NCI-H2227 (cell line): Measurements from ENCODE around the gene C9orf40.

Experiments used
- DNase-seq: peaks from one replicate; lab custom pipeline; 2025; ENCODE audit not compliant: unreplicated experiment; lab: John Stamatoyannopoulos, UW

C9orf40 gene, protein sequence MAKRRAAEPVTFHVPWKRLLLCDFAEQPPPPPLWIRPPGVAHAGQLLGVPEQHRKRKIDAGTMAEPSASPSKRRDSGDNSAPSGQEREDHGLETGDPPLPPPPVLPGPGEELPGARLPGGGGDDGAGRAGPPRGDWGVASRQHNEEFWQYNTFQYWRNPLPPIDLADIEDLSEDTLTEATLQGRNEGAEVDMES

DNA sequence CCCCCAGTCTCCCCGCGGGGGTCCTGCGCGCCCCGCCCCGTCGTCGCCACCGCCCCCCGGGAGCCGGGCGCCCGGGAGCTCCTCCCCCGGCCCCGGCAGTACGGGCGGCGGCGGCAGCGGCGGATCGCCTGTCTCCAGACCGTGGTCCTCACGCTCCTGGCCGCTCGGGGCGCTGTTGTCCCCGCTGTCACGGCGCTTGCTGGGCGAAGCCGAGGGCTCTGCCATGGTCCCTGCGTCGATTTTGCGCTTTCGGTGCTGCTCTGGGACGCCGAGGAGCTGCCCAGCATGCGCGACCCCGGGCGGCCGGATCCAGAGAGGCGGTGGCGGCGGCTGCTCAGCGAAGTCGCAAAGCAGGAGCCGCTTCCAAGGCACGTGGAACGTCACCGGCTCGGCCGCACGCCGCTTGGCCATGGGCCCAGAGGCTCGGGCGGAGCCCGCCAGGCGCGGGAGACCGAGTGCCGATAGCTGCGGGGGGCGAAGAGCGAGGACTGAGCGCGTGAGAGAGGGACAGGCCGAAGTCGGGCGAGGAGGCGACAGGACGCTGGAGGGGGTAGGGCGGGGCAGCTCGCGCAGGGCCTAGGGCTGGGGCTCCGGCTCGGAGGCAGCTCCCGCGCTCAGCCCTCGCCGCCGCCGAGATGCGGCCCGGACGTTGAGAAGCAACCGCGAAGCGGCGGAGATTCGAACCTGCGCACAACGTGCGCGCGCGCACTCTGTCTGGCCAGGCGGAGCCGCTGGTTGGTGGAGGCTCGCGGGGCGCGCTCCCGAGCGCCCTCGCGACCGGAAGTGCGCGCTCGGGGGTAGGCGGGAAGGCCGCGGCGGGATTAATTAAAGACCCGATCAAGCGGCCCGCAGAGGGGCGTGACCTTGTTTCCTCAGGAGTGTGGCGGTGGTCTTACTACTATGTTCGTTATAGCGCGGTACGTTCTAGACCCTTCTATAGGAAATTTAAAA lies at the start of gene C9orf40:
Gene C9orf40, minus strand, starts transcription at position 712 of the 951 bp plus-strand sequence. Its CDS starts 301 bp downstream, at position 411.
- DNase-seq: peak; percentile 91

DNA sequence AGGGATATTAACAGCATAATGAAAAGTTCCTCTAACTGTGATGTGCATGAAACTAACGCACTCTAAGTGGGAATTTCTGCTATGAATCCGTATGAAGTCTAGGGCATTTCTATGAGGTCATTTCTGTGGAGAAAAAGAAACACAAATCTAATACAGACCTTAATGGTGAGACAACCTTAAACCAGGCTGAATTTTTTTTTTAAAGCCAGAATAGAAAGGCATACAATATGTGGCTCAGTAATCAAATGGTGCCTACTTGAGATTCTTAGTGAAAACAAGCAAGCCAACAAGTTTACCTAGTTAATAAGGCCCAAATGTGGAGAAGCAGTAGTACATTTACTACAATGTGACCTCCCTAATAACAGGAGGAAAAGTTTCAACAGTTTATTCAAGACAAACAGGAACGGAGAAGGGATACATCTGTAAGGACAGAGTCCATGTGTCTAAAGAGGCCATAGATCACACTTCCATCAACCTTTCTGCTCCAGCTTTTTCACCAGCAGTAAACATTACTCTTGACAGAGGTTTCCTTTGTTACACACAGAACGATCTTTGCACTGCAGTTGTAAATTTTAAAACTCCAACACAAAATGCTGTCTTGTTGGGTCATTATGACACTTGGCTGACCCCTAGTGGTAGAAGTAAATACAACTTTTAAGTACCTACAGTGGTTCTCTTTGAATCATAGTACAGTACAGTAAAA lies 49.2 kb upstream of the C9orf40 start:
- peak; percentile 73 for DNase-seq

DNA sequence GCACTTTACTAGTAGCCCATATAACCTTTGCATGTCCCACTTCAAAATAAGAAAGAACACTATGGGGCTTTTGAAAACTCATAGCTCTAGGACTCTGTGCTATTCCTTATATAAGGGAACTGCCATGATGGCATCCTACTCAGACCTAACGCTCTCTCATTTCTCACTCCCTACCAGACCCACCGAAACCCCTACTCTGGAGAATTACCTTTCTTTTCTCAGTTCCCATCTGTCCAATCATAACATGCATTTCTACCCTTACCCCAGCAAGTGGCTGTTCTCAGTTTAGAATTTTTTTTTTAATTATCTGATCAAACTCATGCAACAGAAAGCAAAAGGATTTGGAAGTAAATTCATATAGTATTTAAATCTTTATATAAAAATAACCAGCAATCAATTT lies 48.1 kb upstream of the C9orf40 start:
- DNase-seq: no peak

DNA sequence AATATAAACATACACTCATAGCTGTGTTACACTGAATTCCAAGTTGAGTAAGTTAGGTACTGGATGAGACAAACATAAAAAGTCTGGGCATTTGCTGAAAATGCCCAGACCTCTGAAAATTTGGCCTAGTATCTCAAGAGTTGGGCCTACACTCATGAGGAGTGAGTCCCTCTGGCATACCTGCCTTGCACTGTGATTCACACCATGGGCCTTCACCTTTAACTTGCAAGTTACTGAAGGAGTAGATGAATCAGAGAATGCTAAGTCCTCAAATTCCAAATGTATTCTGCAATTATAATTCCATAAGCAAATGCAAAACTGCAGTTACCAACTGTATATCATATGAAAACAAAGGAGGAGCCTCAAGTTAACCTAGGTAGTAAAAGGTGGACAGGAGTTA lies 32.3 kb upstream of the C9orf40 start:
- DNase-seq: no peak

DNA sequence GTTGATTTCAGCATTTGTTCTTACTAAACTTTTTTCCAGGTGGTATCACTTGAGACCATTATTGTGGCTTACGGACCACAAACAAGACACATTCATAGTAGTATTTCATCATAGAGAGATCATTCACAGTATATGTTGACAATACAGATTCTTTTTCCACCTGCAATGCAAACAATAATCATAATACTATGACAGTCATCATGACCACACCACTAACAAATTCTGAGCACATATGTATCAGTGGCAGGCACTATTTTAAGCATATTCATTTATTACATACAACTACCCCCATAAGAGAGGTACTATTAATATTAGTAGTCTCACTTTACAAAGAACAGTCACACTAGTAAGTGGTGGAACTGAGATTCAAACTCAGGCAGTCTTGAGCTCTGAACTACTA lies 31.0 kb upstream of the C9orf40 start:
- DNase-seq: no peak

DNA sequence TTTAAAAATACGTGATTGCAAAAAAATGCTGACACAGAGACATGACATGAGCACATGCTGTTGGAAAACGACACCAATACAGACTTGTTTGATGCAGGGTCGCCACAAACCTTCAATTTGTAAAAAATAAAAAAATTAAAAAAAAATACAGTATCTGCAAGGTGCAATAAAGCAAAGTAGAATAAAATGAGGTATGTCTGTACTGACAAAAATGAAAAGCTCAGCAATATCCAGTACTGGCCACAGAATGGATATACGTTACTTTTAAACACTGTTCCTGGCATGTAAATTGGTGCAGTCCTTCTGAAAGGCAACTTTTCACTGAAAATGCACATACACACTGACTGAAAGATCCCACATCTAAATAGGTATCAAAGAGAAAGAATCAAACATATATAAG lies 27.1 kb upstream of the C9orf40 start:
- no peak for DNase-seq

DNA sequence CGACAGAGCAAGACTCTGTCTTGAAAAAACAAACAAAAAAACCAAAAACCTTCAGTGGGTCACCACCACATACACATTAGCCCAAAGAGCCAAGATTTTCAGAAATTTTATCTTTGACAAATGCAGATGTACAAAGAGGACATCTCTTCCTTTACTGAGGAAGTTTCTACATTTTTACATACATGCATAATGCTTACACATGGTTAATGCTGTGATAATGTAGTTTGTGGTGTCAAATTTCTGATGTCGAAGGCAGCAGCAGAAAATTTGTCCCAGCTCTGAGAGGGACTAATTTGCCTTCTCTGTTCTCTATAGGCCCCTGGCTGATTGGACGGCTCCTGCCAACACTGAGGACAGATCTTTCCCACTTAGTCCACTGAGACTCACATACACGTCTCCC lies 24.6 kb upstream of the C9orf40 start:
- DNase-seq: no peak

DNA sequence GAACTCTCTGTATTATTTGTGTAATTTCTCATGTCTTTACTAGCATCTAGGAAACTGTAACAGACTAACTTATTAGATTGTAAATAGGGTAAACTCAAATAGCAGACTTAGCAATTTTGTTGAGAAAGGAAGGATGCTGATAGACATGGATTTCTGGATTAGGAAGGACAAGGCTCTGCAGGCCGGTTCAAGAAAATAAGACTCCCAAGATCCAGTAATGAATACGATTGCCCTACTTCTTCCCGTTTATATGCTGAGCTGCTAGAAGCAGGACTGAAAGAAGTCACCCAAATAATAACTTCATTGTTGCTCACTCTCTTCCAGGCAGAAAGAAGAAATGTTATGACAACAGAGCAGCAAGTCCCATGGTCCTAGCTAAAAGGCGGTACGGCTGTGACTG lies 22.8 kb upstream of the C9orf40 start:
- no peak for DNase-seq

DNA sequence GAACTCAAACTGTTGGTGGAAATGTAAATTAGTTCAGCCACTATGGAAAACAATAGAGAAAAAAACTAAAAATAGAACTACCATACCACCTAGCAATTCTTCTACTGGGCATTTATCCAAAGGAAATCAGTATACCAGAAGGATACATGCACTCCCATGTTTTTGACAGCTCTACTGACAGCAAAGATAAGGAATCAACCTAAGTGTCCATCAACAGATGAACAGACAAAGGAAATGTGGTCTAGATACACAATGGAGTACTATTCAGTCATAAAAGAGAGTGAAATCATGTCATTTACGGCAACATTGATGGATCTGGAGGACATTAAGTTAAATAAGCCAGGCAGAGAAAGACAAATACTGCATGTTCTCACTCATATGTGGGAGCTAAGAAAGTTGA lies 21.8 kb upstream of the C9orf40 start:
- DNase-seq: no peak

DNA sequence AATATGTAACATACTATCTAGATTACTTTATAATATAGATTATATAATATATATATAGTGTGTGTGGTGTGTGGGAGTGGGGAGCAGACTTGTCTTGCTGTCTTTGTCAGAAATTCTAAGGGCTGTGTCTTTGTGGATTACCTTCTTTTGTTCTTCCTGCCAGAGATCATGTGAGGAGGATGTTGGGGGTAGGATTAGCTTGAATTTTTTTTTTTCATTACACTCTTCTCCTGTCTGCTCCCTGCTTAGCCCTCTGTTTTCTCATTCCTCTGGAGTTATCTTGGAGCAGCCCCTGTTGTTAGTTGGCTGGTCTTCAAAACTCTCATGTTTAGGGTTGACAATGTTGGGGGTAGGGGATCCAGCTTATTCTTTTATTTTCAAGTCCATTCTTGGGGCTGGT lies 21.0 kb upstream of the C9orf40 start:
- no peak for DNase-seq

DNA sequence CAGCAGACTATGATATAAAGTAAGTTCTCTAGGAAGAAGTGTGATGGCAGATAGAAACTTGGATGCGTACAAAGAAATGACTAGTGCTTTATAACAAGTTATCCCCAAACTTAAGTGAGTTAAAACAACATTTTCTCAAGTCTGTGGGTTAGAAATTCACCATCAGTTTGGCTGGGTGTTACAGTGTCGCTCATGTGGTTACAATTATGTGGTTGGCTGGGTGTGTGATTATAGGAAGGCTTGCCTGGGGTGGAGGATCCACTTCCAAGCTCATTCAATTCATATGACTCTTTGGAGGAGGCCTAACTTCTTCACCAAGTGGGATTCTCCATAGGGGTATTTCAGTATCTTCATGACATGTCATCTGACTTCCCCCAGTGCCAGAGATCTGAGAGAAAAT lies 10.3 kb upstream of the C9orf40 start:
- no peak for DNase-seq

DNA sequence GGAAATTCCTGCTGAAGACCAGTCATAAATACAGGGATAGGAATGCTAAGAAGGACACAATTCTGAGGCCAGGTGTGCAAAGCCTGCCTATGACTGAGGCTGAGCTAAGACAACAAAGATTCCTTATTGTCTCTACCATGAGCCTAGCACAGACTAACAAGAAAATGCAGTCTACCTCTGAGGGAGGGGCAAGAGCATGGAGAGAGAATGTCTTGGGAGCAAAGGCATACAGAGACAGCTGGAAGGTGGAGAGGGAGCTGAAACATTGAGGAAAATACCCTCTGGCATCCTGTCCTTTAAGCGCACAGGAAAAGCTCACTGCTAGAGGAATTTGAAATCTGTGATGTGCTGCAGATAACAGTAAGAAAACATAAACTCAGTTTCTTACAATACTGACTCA lies 8.8 kb upstream of the C9orf40 start:
- DNase-seq: no peak

DNA sequence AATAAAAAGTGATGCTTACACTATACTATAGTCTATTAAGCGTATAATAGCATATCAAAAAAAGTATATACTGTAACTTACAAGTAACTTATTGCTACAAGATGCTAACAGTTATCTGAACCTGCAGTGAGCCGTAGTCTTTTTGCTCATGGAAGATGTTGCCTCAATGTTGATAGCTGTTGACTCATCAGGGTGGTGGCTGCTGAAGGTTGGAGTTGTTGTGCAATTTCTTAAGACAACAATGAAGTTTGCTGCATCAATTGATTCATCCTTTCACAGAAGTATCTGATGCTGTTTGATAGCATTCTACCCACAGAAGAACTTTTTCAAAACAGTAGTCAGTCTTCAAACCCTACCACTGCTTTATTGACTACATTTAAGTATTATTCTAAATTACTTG lies 7.8 kb upstream of the C9orf40 start:
- DNase-seq: no peak

DNA sequence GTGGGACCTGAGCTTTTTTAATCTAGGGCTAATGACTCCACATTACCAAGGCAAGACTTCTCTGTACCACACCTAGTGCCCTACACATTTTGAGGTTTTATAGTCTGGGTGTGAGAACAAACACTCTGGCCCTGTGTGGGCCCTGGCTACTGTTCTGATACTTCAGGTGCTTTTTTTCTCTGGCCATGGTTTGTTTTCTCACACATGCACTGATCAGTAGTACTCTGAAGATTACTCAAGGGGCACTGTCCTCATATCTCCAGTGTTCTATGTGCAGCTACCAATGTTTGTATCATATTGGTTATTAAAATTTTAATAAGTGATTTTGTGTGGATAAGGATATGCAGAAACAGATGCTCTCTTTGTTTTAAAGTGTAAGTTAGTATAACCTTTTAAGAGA lies 5.9 kb upstream of the C9orf40 start:
- no peak for DNase-seq

DNA sequence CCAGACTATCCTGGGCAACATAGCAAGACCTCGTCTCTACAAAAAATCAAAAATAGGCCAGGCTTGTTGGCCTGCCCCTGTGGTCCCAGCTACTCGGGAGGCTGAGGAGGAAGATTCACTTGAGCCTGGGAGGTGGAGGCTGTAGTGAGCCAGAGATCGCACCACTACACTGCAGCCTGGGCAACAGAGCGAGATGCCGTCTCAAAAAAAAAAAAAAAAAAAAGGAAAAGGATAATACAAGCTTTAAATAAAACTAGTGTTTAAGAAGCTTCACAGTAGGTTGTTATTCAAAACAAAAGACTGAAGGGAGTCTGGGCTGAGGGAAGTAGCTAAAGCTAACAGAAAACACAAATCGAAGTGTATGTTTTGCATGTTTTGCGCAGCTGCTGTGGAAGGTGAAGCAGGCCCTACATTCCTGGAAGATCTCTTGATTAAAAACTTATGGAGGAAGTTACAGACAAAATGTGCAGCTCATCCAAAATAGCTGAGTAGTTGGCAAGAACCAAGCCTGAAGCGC lies 581 bp upstream of the C9orf40 start:
- DNase-seq: no peak

DNA sequence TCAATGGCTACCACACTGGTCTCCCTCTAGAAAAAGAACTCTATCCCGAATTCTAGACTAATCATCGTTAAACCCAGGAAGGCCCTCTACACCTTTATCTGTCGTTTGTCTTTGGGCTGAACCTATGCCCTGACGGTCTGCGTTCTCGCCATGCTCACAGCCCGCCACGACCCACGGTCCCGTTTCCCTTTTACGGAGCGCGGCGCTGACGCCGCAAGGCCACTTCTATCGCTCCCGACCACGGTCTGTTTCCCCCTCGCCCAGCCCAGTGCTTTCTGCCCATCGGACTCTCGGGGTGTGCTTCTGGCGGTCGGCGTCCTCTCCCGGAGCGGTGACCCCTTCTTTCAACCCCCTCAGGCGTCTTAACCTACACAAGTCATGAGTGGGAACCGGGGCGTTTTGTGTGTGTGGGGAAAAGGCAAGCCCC lies 974 bp downstream of the C9orf40 start:
- peak; percentile 59 for DNase-seq

DNA sequence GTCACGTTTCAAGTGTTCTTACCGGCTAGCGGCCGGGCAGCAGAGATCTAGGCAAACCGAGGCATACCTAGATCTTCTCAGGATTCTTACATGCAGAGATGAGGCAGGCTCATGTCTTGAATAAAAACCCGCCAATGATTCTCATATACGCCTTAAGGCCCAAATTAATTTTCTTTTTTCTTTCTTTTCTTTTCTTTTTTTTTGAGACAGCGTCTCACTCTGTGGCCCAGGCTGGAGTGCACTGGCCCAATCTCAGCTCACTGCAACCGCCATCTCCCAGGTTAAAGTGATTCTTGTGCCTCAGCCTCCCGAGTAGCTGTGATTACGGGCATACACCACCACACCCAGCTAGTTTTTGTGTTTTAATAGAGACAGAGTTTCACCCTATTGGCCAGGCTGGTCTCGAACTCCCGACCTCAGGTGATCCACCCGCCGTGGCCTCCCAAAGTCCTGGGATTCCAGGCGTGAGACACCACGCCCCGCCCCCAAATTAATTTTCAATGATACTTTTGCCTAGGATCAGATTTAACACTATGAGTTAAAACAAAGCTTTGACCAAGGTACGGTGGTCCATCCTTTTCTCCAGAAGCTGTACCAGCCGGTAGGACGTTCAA lies 1.5 kb downstream of the C9orf40 start:
- no peak for DNase-seq

DNA sequence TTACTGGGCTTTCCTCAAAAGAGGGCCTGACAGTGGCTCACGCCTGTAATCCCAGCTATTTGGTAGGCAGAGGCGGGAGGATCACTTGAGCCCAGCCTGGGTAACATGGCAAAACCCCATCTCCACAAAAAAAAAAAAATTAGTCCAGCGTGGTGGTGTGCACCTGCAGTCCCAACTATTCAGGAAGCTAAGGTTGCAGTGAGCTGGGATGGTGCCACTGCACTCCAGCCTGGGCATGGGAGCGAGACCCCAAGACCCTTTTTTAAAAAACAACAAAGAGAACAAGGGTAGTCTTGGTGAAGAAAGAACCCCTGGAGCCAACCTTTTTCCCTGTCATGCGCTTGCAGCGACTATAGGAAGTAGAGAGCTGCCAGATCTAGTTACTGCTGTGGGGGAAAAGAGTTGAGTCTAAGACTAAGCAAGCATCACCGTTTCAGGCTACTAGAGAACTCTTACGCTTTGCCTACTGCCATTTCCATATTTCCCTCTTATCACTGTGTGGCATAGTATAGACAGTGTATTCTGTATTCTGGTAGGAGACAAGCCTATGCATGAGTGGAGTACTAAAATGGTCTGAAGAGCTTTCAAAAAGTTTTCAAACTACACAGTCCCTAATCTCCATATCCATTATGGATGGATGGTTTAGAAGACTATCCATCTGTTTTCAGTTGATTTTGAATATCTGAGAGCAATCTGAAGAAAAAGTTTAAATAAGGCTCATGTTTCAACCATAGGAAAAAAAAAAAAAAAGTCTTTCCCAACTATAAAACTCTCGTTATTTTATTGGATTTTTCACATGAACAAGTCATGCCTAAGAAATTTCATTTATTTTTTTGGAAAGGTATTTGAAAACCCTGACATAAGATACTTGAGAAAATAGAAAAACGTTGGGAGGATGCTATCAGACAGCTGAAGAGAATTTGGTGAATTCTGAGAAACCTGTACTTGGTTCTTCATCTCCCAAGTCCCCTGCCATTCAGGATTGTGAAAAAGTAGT lies 2.6 kb downstream of the C9orf40 start:
- no peak for DNase-seq

DNA sequence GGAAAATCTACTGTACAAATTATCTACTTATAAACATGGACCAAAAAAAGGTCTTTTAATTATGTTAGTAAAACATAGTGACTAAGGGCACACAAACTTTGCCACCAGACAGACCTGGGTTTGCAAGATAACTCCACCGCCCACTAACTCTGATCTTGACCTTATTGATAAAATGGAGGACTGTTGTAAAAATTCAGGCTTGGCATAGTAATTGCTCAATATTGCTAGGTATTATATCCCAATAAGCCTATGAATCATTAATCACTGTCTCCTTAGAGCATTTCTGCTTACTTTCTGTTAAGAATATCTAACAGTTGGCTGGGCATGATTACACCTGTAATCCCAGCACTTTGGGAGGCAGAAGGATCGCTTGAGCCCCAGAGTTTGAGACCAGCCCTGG lies 3.8 kb downstream of the C9orf40 start:
- no peak for DNase-seq

DNA sequence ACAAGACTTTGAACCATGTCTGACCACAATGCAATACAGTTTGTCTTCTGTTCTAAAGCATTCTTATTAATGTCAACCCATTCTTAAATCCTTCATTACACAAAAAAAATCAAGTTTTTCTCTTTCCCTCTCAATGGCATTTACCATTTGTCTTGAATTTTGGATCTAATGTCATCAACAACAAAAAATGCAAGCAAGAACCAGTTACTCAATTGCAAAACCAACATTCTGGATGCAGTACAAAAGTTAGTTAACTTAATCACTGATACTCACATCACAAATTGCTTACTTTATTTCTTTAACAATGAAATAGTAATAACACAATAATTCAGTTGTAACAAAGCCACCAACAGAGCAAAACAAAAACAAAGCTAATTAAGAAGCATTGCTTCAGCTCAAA lies 6.0 kb downstream of the C9orf40 start:
- DNase-seq: no peak
